ENCODE results near the gene MEN1. TPM values are rescaled to one million over a fixed set of nuclear protein-coding genes. Genes with fewer than 3 reads are reported as not detected.
A peak's percentile ranks its signal among the peaks of the same experiment; 100 is the strongest.

MEN1 gene
- total RNA-seq, 2 donors from 2014 or later: 21.1 to 45.5 TPM

DNA sequence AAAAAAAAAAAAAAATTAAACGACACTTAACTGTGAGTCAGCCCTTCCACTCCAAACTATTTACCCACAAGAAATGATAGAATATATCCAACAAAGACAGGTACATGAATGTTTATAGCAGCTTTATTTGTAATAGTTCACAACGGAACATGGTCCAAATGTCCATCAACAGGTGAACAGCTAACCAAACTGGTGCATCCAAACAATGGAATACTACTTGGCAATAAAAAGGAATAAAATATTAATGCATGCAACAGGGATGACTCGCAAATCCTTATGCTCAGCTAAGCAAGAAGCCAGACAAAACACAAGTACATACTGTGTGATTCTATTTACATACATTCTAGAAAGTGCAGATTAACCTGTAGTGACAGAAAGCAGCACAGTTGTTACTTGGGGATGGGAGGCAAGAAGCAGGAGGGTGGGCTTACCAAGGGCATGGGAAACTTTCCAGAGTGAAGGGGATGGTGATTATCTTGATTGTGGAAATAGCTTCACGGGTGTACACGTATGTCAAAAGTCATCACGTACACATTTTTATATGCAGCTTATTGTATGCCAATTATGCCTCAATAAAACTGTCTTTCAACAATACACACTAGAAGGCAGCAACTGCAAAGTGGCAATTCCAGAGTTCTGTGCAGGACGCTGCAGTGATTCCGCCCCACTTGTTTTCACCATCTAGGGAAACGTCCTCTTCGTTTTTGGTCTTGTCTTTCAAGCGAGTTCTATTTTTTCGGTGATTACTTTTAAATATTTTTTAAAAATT, 25.4 kb downstream of the MEN1 start:
- Histone ChIP-seq H3K36me3 (no peaks in the 10 kb centered on the region), H3K27ac (peak overlapping the region; percentile 17), H3K27me3 (no peaks in the 10 kb centered on the region), H3K9ac (ENCODE audit: low read depth in 2 of 2, low read length in 2 of 2) (no peak overlapping the region), H3K4me1 (no peaks in the 10 kb centered on the region), H3K4me3 (no peak overlapping the region), H3K9me3 (no peaks in the 10 kb centered on the region)
- intact Hi-C loops (cut with DNase I): loop anchor here (5.0 kb wide), 2 partner anchors 57 to 107 kb away; partner anchors contain the start of gene CDC42BPG
- DNase-seq: no peak
- TF ChIP-seq, protein P1, sequence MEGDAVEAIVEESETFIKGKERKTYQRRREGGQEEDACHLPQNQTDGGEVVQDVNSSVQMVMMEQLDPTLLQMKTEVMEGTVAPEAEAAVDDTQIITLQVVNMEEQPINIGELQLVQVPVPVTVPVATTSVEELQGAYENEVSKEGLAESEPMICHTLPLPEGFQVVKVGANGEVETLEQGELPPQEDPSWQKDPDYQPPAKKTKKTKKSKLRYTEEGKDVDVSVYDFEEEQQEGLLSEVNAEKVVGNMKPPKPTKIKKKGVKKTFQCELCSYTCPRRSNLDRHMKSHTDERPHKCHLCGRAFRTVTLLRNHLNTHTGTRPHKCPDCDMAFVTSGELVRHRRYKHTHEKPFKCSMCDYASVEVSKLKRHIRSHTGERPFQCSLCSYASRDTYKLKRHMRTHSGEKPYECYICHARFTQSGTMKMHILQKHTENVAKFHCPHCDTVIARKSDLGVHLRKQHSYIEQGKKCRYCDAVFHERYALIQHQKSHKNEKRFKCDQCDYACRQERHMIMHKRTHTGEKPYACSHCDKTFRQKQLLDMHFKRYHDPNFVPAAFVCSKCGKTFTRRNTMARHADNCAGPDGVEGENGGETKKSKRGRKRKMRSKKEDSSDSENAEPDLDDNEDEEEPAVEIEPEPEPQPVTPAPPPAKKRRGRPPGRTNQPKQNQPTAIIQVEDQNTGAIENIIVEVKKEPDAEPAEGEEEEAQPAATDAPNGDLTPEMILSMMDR (IDR thresholded peaks at IDR 0.05): no peak

DNA sequence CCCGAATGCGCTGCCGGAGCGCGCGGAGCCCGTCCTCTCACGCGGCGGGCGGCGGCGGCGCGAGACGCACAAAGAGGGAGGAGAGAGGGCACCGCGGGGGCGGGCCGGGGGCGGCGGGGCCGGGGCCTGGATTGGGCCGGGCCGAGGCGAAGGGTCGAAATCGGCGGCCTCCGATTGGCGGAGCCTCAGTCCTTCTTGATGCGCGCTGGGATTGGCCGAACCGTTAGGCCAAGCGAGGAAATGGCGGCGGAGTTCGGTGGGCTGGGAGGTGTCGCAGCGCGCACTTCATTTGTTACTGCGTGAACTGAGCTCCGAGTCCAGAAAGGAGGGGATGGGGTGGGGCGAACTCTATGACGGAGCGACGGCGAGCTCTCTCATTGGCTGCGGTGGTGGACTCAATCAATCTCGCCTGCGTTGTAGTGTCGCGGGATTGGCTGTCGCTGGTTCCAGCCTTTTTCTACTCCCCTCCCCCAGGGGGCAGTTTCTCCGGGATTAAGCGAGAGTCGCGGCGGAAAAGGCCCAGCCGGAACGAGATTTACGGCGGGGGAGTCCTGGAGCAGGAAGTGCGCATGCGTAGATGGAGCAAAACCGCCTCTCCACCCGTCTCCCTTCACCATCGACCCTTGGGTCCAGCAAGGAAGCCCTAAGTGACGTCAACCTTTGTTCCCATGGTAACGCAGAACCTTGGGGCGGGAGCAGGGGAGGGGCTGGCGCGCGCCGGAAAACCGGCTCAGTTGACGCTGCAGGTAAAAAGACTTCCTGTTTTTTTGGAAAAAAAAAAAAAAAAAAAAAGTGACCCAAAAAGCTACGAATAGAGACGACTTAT, 31.7 kb downstream of the MEN1 start, which contains the start of gene SF1:
SF1 (minus strand) TSS at position 70 of the 826 bp plus-strand sequence. CDS start 150 bp downstream, outside the sequence.
- H3K27ac ChIP-seq: peak within 1 kb of the TSS; percentile 96
- H3K4me1 ChIP-seq: peaks cover 9% of the 10 kb centered on the region
- peaks cover 14% of the 10 kb centered on the region for H3K36me3 ChIP-seq
- intact Hi-C loops (cut with DNase I): no loop called here
- H3K9me3 ChIP-seq: no peaks in the 10 kb centered on the region
- peak within 1 kb of the TSS; percentile 78 to 97 for H3K9ac ChIP-seq (ENCODE audit: low read depth in 2 of 2, low read length in 2 of 2)
- peak within 1 kb of the TSS; percentile 72 for H3K4me3 ChIP-seq
- TF ChIP-seq, protein P1 (IDR thresholded peaks at IDR 0.05): no peak
- peak; percentile 99 for DNase-seq
- no peaks in the 10 kb centered on the region for H3K27me3 ChIP-seq

GRCh38 chr11:64778223-64778472, 32.2 kb downstream of the MEN1 start:
- Histone ChIP-seq H3K27ac (peak overlapping the region; percentile 96), H3K9ac (ENCODE audit: low read depth in 2 of 2, low read length in 2 of 2) (peak overlapping the region; percentile 78 to 97), H3K27me3 (no peaks in the 10 kb centered on the region), H3K4me3 (peak overlapping the region; percentile 67), H3K36me3 (peaks cover 19% of the 10 kb centered on the region), H3K4me1 (peaks cover 9% of the 10 kb centered on the region), H3K9me3 (no peaks in the 10 kb centered on the region)
- TF ChIP-seq, protein P1 (IDR thresholded peaks at IDR 0.05): no peak
- intact Hi-C loops (cut with DNase I): no loop called here
- DNase-seq: no peak

- peaks cover 9% of the 10 kb centered on the region for H3K4me1 ChIP-seq
- H3K9ac ChIP-seq (ENCODE audit: low read depth in 2 of 2, low read length in 2 of 2): peak overlapping the region; percentile 69 to 97
- TF ChIP-seq, protein P1 (IDR thresholded peaks at IDR 0.05): no peak
- peak; percentile 75 for DNase-seq
- intact Hi-C loops (cut with DNase I): no loop called here
- peak overlapping the region; percentile 96 for H3K27ac ChIP-seq
- H3K4me3 ChIP-seq: peak overlapping the region; percentile 72
- H3K27me3 ChIP-seq: no peaks in the 10 kb centered on the region
- H3K36me3 ChIP-seq: peaks cover 23% of the 10 kb centered on the region
- H3K9me3 ChIP-seq: no peaks in the 10 kb centered on the region
Observed at GRCh38 chr11:64777449-64778222, 32.7 kb downstream of the MEN1 start.

- TF ChIP-seq, protein P1 (IDR thresholded peaks at IDR 0.05): no peak
- H3K27ac ChIP-seq: peak overlapping the region; percentile 37
- intact Hi-C loops (cut with DNase I): no loop called here
- H3K4me1 ChIP-seq: peaks cover 9% of the 10 kb centered on the region
- peak overlapping the region; percentile 72 for H3K4me3 ChIP-seq
- H3K27me3 ChIP-seq: no peaks in the 10 kb centered on the region
- H3K9me3 ChIP-seq: no peaks in the 10 kb centered on the region
- H3K9ac ChIP-seq (ENCODE audit: low read depth in 2 of 2, low read length in 2 of 2): peak overlapping the region; percentile 69 to 74
- peaks cover 23% of the 10 kb centered on the region for H3K36me3 ChIP-seq
- no peak for DNase-seq
Observed at GRCh38 chr11:64776875-64777274, 33.5 kb downstream of the MEN1 start.

All from colonic mucosa (tissue), 4 donors.